ENCODE measurements around the gene TRMT112.
A peak's percentile ranks its signal among the peaks of the same experiment; 100 is the strongest.
"Not testable (repeated sequence)": the region's sequence is repeated elsewhere in the genome, so short reads cannot be mapped to it uniquely, and the experiment has no call there.

TRMT112 gene

DNA sequence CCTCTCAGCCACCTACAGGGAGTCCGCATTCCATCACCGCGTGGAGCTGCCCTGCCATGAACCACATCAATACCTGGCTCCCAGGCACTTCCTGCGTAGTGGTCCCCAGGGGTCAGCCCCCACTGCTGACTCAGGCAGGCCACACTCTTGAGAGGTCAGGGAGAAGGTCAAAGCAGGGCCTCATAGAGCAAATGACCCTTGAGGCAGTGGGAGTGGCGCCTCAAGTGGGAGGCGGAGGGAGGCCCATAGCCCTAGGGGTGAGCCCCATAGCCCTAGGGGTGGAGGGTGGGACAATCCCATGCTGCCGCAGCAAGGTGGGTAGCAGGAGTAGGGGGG lies 5.5 kb upstream of the TRMT112 start:
- Histone ChIP-seq H3K9me3 (no peaks in the 10 kb centered on the region), H3K27me3 (no peaks in the 10 kb centered on the region), H3K9ac (0 out of 2 replicates have a peak overlapping the region, but pooled peaks have one; percentile 22), H4K20me1 (no peaks in the 10 kb centered on the region), H3K27ac (0 out of 2 replicates have a peak overlapping the region, but pooled peaks have one; percentile 9), H3K36me3 (peaks cover 32% of the 10 kb centered on the region), H3K4me3 (no peak overlapping the region), H3K4me2 (peak overlapping the region; percentile 39), H3K4me1 (peaks cover 35% of the 10 kb centered on the region)
- TF ChIP-seq Cebpa-rat (IDR thresholded peaks at IDR 0.05): no peak

DNA sequence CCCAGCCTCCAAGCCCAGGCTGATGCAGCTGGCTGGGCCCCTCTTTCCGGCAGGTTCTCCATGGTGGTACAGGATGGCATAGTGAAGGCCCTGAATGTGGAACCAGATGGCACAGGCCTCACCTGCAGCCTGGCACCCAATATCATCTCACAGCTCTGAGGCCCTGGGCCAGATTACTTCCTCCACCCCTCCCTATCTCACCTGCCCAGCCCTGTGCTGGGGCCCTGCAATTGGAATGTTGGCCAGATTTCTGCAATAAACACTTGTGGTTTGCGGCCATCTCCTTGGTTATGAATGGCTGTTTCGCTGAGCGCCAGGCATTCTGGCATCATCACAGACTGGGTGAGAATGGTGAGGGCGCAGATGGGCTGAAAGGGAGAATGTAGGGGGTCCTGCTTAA lies 4.2 kb upstream of the TRMT112 start:
- H3K9me3 ChIP-seq: no peaks in the 10 kb centered on the region
- no peak overlapping the region for H3K9ac ChIP-seq
- H3K4me2 ChIP-seq: no peak overlapping the region
- no peak overlapping the region for H3K4me3 ChIP-seq
- H3K27me3 ChIP-seq: no peaks in the 10 kb centered on the region
- peaks cover 4% of the 10 kb centered on the region; the same call in 1 of the 2 replicates for H4K20me1 ChIP-seq
- no peak for TF ChIP-seq Cebpa-rat (IDR thresholded peaks at IDR 0.05)
- peaks cover 32% of the 10 kb centered on the region for H3K36me3 ChIP-seq
- H3K4me1 ChIP-seq: peaks cover 37% of the 10 kb centered on the region
- no peak overlapping the region for H3K27ac ChIP-seq

DNA sequence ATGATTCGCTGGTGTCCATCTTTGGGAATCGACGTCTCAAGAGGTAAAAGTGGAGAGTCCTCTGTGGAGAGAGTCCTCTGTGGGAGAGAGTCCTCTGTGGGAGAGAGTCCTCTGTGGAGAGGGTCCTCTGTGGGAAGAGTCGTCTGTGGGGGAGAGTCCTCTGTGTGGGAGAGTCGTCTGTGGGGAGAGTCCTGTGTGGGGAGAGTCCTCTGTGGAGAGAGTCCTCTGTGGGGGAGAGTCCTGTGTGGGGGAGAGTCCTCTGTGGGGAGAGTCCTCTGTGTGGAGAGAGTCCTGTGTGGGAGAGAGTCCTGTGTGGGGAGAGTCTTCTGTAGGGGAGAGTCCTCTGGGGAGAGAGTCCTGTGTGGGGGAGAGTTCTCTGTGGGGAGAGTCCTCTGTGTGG lies 3.7 kb upstream of the TRMT112 start:
- peaks cover 42% of the 10 kb centered on the region for H3K4me1 ChIP-seq
- H3K4me3 ChIP-seq: no peak overlapping the region
- no peaks in the 10 kb centered on the region for H3K27me3 ChIP-seq
- no peak overlapping the region for H3K27ac ChIP-seq
- H3K36me3 ChIP-seq: peaks cover 36% of the 10 kb centered on the region
- no peak for TF ChIP-seq Cebpa-rat (IDR thresholded peaks at IDR 0.05)
- peaks cover 9% of the 10 kb centered on the region; the same call in 1 of the 2 replicates for H4K20me1 ChIP-seq
- H3K9me3 ChIP-seq: no peaks in the 10 kb centered on the region
- no peak overlapping the region for H3K9ac ChIP-seq
- no peak overlapping the region for H3K4me2 ChIP-seq

DNA sequence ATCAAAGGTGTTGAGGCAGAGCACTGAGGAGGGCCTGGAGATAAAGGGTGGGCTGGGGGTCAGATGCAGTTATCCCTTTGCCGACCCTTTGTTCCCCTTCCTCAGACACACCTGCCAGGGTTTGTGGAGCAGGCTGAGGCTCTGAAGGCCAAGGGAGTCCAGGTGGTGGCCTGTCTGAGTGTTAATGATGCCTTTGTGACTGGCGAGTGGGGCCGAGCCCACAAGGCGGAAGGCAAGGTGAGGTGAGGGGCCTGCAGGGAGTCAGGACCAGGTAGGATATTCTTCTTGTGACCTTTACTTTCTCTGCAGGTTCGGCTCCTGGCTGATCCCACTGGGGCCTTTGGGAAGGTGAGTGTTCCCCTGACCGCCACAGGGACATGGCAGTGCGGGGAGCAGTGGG lies 3.2 kb upstream of the TRMT112 start:
- peaks cover 41% of the 10 kb centered on the region for H3K36me3 ChIP-seq
- TF ChIP-seq Cebpa-rat (IDR thresholded peaks at IDR 0.05): no peak

DNA sequence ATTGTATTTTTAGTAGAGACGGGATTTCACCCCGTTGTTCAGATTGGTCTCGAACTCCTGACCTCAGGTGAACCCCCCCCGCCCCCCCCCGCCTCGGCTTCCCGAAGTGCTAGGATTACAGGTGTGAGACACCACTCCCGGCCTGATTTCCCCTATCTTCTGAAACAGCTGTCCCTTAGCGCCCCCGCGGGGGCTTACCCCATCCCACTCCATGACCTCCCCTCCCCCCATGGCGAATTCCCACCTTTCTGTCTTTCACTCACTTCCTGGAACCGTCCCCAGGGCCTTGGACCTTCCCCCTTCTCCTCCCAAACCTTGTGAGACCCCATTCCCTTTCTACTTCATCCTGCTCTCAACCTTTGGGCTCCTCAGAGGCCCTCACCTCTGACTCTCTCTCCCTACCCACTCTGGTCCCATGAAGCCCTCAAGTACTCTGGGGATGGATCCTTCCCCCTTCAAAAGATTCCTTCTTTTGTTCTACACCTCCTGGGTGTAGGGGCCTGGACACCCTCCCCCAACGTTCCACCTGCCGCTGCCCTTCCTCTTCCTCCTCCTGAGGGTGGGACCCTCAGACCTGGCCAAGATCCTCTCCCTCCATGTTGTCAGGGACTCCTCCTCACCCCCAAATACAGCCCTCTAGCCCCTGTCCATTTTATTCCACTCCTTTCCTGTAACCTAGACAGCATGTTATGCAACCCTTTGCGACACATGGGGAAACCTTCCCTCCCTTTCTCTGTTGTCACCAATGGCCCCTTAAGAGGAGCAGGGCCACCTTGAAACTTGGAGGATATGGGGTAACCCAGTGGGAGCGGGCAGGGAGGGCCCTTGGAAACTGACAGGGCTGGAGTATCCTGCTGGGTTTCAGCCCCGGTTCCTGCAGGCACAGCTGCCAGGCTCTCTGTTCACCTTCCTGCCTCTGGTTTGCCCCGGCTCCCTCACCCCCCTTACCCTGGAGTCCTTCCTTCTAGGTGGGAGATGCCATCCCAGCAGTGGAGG lies 1.7 kb upstream of the TRMT112 start:
- TF ChIP-seq Cebpa-rat (IDR thresholded peaks at IDR 0.05): 0 out of 2 replicates have a peak, but pooled peaks have one; percentile 21
- Histone ChIP-seq H3K9ac (peak overlapping the region; percentile 84; the same call in 1 of the 2 replicates), H4K20me1 (peaks cover 18% of the 10 kb centered on the region; the same call in 1 of the 2 replicates), H3K4me1 (peaks cover 45% of the 10 kb centered on the region), H3K4me2 (peak overlapping the region; percentile 97), H3K27ac (peak overlapping the region; percentile 95), H3K27me3 (no peaks in the 10 kb centered on the region), H3K4me3 (peak overlapping the region; percentile 95), H3K9me3 (no peaks in the 10 kb centered on the region), H3K36me3 (peaks cover 56% of the 10 kb centered on the region)

More for the DNA sequence above, 3.2 kb upstream of the TRMT112 start:
- Histone ChIP-seq H4K20me1 (peaks cover 11% of the 10 kb centered on the region; the same call in 1 of the 2 replicates), H3K4me3 (no peak overlapping the region), H3K4me1 (peaks cover 45% of the 10 kb centered on the region), H3K9ac (no peak overlapping the region), H3K27ac (no peak overlapping the region), H3K4me2 (no peak overlapping the region), H3K27me3 (no peaks in the 10 kb centered on the region), H3K9me3 (no peaks in the 10 kb centered on the region)

DNA sequence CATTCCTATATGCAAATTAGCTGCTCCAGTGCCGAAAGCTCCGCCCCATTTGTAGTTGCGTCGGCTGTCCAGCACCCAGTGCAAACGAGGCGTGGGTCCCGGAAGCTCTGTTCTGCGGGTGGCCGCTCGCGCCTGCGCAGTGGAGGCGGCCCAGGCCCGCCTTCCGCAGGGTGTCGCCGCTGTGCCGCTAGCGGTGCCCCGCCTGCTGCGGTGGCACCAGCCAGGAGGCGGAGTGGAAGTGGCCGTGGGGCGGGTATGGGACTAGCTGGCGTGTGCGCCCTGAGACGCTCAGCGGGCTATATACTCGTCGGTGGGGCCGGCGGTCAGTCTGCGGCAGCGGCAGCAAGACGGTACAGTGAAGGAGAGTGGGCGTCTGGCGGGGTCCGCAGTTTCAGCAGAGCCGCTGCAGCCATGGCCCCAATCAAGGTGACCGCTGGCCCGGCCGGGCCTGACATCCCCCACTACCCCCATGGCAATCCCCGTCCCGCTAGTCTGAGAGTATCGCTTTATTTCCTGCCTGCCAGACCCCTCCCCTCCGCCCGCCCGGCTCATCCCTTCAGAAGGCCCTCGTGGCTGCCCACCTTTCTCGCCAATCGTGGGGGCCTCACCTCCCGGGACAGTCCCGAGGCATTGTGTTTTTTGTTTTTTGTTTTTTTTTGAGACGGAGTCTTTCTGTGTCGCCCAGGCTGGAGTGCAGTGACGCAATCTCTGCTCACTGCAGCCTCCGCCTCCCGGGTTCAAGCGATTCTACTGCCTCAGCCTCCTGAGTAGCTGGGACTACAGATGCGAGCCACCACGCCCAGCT lies 804 bp upstream of the TRMT112 start, which contains the start of gene PRDX5:
Gene PRDX5, plus strand, starts transcription at position 161 of the 805 bp plus-strand sequence. Its CDS starts 95 bp downstream, at position 256.
- H4K20me1 ChIP-seq: peaks cover 27% of the 10 kb centered on the region; the same call in 1 of the 2 replicates
- peak within 1 kb of the TSS; percentile 95 for H3K27ac ChIP-seq
- H3K9ac ChIP-seq: peak within 1 kb of the TSS; percentile 84
- H3K36me3 ChIP-seq: peaks cover 65% of the 10 kb centered on the region
- H3K9me3 ChIP-seq: no peaks in the 10 kb centered on the region
- peaks cover 36% of the 10 kb centered on the region for H3K4me1 ChIP-seq
- H3K27me3 ChIP-seq: no peaks in the 10 kb centered on the region
- peak within 1 kb of the TSS; percentile 95 for H3K4me3 ChIP-seq
- peak; percentile 75 for TF ChIP-seq Cebpa-rat (IDR thresholded peaks at IDR 0.05)
- peak within 1 kb of the TSS; percentile 97 for H3K4me2 ChIP-seq

DNA sequence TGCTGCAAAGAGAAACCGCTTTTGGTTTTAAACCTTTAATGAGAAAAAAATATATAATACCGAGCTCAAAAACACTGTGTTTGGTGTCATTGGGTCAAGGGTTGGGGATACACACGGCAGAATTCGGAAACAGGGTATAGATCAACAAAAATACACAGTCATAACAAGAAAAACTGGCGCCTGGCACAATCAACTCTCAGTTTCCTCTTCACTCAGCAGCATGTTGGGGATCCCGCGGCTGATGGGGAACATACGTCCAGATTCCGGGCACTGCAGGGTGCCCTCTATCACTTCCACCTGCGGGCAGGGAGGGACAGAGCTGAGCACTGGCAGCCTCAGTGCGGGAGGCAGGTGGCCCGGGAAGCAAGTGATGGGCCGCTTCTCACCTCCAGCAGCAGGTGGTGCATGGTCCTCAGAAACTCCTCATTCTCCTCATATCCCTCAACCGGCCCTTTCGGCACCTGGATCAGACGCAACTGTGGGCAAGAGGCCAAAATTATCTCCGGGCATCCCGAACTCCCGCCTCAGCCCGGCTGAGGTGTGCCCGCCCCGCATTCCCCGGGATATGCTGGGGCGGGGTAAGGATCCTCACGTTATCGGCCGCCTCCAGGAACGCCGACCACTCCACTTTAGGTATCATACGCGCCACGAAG lies 561 bp downstream of the TRMT112 start:
- Histone ChIP-seq H3K9me3 (no peaks in the 10 kb centered on the region), H3K4me1 (peaks cover 25% of the 10 kb centered on the region), H4K20me1 (peaks cover 36% of the 10 kb centered on the region), H3K27ac (peak overlapping the region; percentile 95), H3K27me3 (no peaks in the 10 kb centered on the region), H3K4me3 (peak overlapping the region; percentile 95), H3K4me2 (peak overlapping the region; percentile 97), H3K9ac (peak overlapping the region; percentile 84), H3K36me3 (peaks cover 62% of the 10 kb centered on the region)
- TF ChIP-seq Cebpa-rat (IDR thresholded peaks at IDR 0.05): no peak

DNA sequence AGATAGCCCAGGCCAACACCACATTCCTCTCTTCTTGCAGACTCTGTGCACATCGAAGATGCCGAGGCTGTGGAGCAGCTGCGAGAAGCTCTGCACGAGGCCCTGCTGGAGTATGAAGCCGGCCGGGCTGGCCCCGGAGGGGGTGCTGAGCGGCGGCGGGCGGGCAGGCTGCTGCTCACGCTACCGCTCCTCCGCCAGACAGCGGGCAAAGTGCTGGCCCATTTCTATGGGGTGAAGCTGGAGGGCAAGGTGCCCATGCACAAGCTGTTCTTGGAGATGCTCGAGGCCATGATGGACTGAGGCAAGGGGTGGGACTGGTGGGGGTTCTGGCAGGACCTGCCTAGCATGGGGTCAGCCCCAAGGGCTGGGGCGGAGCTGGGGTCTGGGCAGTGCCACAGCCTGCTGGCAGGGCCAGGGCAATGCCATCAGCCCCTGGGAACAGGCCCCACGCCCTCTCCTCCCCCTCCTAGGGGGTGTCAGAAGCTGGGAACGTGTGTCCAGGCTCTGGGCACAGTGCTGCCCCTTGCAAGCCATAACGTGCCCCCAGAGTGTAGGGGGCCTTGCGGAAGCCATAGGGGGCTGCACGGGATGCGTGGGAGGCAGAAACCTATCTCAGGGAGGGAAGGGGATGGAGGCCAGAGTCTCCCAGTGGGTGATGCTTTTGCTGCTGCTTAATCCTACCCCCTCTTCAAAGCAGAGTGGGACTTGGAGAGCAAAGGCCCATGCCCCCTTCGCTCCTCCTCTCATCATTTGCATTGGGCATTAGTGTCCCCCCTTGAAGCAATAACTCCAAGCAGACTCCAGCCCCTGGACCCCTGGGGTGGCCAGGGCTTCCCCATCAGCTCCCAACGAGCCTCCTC lies 1.5 kb downstream of the TRMT112 start:
- Histone ChIP-seq H3K4me3 (peak overlapping the region; percentile 95), H3K27ac (0 out of 2 replicates have a peak overlapping the region, but pooled peaks have one; percentile 95), H3K36me3 (peaks cover 55% of the 10 kb centered on the region), H4K20me1 (peaks cover 40% of the 10 kb centered on the region), H3K4me1 (peaks cover 29% of the 10 kb centered on the region), H3K9ac (peak overlapping the region; percentile 84), H3K4me2 (peak overlapping the region; percentile 97)
- not testable (repeated sequence) for H3K9me3 ChIP-seq, H3K27me3 ChIP-seq
